GM12864 (cell line): ENCODE measurements around the gene GALNT10.

ENCODE experiments used
- DNase-seq: peaks from one replicate; pipeline ENCODE4 v3.0.0-alpha.2; 2011; ENCODE audit warnings: low read depth
- H3K4me3 ChIP-seq: 2 replicates; pipeline ENCODE4 v1.5.1; 2011; ENCODE audit warnings: mild to moderate bottlenecking, low read depth, low read length, control low read depth
- CTCF ChIP-seq: IDR thresholded peaks from 2 replicates; pipeline ENCODE4 v1.5.1; 2011; ENCODE audit warnings: low read depth, mild to moderate bottlenecking, moderate library complexity, low read length, control low read depth, inconsistent platforms; ENCODE audit errors: missing control alignments

The GALNT10 gene

GRCh38 chr5:154240595-154240994 lies 50.1 kb downstream of the GALNT10 start:
- no peak for DNase-seq
- H3K4me3 ChIP-seq, result no peak overlapping the region
- TF ChIP-seq CTCF, result no peak

- no peak for TF ChIP-seq CTCF
- DNase-seq, result no peak
- no peak overlapping the region for H3K4me3 ChIP-seq
Observed at GRCh38 chr5:154241021-154241420, 50.5 kb downstream of the GALNT10 start.

DNA sequence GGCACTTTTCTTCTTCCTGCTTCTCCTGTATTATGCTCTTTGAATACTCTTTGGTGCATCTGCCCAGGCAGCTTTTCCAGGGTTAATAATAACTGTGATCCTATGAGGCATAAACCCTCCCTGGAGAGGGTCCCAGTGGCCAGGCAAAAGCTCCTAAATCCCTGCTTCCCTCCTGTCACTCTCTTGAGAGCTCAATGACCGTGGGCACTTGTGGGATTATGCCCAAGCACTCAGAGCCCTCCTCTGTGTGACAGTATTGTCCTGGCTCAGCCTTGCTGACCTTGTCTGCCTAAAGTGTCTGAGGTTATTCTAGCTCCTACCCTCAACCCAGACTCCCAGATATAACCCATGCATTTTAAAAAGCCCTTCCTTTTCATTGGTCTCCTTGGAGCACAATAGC lies 51.9 kb downstream of the GALNT10 start:
- no peak for TF ChIP-seq CTCF
- no peak for DNase-seq
- no peak overlapping the region for H3K4me3 ChIP-seq

DNA sequence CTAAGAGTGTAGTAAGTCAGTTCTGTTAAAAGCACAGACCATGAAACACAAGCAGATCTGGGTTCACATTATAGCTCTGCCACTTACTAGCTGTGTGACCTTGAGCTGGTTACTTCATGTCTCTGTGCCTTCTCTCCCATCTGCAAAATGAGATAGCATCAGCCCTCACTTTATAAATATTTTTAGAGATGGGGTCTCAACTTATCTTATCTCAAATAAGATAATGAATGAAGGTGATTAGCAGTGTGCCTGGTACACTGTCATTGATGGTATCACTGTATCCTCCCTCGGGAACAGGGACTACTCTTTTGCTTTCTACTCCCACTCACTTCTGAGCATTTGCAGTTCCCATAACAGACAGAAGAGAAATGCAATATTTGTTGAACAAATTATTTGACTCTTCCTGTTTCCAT lies 52.4 kb downstream of the GALNT10 start:
- no peak for DNase-seq
- no peak overlapping the region for H3K4me3 ChIP-seq
- no peak for TF ChIP-seq CTCF

DNA sequence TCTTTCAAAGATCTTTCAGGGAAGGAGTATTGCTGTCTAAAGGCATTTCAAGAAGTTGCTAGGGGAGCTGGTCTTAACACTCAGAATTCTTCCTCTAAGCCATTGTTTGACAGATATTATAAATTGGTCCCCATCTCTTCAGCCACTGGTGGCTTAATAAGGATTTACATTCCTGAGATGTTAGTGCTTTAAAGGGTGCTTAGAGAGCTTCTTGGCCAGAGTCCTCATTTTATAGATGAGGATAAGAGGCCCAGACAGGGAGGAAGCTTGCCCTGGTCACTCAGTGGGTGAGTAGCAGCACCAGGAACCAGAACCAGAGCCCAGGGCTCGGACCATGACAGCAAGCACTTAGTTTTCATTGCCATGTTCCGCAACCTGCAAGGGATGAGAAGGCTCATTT lies 53.2 kb downstream of the GALNT10 start:
- no peak for DNase-seq
- H3K4me3 ChIP-seq, result no peak overlapping the region
- no peak for TF ChIP-seq CTCF

DNA sequence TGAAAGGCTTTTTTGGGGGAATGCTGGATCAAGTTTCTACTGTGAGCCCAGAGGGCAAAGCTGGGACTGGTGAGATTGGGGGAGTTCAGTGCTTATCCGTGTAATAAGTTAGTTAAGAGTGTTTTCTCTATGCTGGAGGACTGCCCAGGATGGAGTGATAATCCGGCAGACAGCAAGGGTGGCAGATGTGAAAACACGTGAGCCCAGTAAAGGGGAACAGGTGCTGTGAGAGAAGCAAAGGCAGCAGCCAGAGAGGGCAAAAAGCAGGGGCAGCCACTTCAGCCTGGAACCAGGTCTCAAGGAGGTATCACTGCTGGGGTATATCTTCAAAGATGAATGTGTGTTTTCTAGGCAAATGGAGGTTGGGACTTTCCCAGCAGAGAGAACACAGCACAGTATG lies 53.9 kb downstream of the GALNT10 start:
- TF ChIP-seq CTCF, result no peak
- no peak overlapping the region for H3K4me3 ChIP-seq
- DNase-seq, result no peak

DNA sequence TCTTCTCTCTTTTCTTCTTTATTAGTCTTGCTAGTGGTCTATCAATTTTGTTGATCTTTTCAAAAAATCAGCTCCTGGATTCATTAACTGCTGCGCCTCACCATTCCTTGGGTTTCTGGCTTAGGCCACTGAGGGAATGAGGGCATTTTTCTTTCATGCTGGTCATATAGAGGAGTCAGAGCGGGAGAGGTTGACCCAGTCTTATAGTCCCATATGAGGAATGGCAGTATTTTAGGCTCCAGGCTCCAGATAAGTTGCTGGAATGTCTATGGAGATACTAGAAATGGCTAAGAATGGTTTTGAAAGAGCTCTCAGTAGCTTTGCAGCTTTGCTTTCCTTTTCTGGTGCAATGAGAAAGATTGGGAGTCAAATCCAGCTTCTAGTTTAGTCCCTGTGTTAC lies 58.2 kb downstream of the GALNT10 start:
- no peak for TF ChIP-seq CTCF
- H3K4me3 ChIP-seq, result no peak overlapping the region
- DNase-seq, result no peak
